HG02885 (cell line): Measurements from ENCODE around the gene MLN.

Source experiments
- ATAC-seq: cut with Tn5 transposase; IDR thresholded peaks from one replicate; pipeline ENCODE4 v1.9.1; 2021; ENCODE audit warnings: mild to moderate bottlenecking; ENCODE audit not compliant: unreplicated experiment, poor library complexity

The MLN gene

DNA sequence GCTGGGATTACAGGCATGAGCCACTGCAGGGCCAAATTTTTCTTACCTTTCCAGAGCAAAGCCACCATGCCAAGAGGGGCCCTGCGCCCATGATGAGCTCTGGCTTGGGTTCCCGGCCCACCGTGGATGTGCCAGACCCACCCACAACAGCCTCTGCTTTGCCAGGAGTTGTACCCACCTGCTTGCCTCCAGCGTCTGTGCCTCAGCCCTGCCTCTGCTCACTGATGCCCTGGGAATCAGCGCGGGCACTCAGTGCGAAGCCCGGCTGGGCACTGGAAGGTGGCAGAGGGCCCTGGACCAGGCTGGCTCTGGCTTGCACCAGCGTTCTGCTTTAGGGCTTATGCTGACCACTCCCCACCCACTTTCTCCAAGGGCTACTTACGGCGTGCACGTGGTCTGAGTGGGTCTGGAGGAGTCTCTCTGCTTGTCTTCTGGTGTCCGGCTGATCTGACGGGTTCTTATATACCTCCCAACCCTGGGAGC lies at the start of gene MLN:
TSS of gene MLN (minus strand) at position 433 of the 483 bp plus-strand sequence. CDS start 2,840 bp downstream, outside the sequence.
- no peak for ATAC-seq

DNA sequence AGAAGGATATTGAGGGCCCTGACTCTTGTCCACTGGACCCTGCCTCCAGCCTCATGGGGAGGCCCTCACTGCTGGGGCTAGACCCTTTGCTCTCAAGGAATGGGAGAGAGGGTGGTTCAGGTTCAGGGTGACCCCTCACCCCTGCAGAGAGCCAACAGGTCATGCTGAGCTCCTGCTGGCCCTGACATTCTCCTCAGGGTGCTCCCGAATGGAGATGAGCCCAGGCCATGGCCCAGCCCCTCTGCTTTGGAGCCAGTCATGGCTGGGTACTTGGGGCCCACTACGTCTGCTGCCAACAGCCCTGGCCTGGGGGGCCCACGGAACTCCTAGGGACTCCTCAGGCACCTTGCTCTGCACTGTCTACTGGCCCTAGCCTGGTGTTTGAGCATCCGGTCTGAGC lies 49.2 kb upstream of the MLN start:
- no peak for ATAC-seq

- ATAC-seq: no peak
Observed at GRCh38 chr6:33851959-33852358, 48.2 kb upstream of the MLN start.

DNA sequence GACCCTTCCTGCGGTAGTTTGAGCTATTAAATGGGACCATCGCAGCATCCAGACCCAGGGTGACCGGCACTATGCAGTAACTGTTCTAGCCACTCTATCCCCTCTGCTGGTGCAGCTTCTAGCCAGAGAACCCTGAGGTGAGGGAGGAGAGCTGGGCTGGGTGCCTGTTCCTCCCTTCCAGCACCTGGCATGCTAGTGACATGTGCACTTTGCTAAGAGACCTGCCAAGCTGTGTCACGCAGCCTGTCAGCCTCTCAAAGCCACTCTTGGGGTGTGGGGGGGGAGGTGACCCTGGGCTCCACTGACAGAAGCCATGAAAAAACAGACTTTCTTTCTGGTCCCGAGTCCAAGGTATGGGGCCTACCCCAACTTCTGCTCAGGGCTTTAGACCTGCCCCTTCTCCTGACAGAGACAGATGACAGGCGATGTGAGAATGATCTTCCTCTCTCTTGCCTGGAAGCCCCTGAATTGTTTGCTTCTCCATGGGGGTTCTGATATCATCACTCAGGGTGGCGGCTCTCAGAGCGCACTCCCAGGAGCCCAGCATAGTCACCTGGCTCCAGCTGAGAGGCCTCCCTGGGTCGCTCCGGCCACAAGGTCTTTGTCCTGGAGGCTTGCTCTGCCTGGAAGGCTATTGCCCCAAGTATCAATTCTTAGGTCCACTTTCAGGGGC lies 47.2 kb upstream of the MLN start:
- no peak for ATAC-seq

- ATAC-seq: no peak
Observed at GRCh38 chr6:33850296-33850695, 46.5 kb upstream of the MLN start.

GRCh38 chr6:33849500-33850075 lies 45.8 kb upstream of the MLN start:
- ATAC-seq: no peak

- ATAC-seq: no peak
Observed at GRCh38 chr6:33848484-33848883, 44.7 kb upstream of the MLN start.

- no peak for ATAC-seq
Observed at GRCh38 chr6:33847867-33848266, 44.1 kb upstream of the MLN start.

GRCh38 chr6:33847078-33847477 lies 43.3 kb upstream of the MLN start:
- no peak for ATAC-seq

- ATAC-seq: no peak
Observed at GRCh38 chr6:33846226-33846625, 42.4 kb upstream of the MLN start.

GRCh38 chr6:33845031-33845745 lies 41.4 kb upstream of the MLN start:
- no peak for ATAC-seq

GRCh38 chr6:33843131-33844121 lies 39.6 kb upstream of the MLN start:
- no peak for ATAC-seq

DNA sequence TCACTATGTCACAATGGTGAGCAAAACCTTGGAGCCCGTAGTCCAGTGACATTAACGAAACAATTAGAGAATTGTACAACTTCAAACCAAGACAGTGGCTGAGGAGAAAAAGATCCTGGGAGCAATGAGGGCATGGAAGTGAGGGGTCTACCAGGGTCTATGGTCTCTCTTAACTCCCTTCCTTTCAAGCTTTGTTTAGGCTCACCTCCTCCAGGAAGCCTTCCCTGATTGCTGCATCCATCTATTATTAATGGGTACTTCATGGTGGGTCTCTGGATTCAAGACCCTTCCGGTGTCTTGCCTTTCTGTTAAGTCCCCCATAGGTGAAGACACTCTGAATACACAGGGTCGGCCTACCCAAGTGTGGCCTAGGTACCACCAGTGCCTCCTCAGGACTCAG lies 38.1 kb upstream of the MLN start:
- no peak for ATAC-seq

- no peak for ATAC-seq
Observed at GRCh38 chr6:33841070-33841469, 37.3 kb upstream of the MLN start.

DNA sequence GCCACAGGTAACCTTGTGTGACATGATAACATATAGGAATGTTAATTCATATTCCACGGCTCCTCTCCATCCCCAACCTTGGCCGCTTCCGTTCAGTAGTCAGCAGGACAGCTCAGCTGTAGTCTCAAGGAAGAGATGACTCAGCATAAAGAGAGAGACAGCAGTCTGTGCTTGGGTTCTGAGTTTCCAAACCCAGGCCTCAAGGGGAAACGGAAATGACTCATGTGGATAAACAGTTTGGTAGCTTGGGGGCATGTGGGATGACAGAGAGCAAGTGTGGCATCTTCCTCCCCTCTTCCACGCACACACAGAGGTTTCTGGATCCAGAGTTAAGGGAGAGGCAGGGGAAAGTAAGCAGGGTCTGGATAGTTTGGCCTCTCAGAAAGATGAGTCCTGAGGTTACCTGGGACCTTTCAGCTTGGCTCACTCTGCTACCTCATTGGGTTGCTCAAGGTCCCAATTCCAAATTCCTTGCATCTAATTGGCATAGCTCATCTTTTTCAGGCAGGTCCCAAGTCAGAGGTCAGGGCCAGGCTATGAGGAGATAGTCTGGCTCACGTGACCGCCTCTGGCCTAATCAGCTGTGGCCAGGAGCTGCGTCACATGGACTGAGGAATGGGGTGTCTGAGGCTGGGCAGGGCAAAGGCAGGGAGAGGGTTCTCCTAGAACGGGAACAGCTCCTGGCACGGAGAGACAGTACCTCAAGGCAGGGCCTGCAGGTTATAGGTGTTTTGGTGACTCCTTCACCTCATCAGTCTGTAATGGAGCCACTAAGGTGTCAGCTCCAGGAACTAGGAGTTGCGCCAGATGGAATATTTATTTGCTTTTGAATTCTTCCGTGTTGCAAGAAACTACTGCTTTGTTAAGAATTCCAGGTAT lies 36.5 kb upstream of the MLN start:
- peak; percentile 57 for ATAC-seq

GRCh38 chr6:33839399-33840047 lies 35.7 kb upstream of the MLN start:
- ATAC-seq: no peak

DNA sequence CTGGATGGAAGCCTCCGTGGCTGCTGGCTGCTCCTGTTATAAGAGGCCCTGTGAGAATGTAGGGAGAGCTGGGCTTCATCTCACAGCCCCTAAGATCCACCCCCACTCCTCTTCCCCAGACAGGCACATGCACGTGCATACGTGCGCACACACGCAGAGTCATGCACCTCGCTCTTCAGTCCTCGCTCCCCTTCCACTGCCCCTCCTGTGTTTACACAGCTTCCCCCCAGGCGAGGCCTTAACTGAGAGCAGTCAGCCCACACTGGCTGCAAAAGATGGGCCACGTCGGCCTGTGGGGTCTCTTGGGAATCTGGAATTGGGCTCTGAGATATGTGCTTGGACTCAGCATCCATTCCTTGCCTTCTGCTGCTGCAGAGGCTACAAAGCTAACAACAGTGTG lies 35.2 kb upstream of the MLN start:
- no peak for ATAC-seq

DNA sequence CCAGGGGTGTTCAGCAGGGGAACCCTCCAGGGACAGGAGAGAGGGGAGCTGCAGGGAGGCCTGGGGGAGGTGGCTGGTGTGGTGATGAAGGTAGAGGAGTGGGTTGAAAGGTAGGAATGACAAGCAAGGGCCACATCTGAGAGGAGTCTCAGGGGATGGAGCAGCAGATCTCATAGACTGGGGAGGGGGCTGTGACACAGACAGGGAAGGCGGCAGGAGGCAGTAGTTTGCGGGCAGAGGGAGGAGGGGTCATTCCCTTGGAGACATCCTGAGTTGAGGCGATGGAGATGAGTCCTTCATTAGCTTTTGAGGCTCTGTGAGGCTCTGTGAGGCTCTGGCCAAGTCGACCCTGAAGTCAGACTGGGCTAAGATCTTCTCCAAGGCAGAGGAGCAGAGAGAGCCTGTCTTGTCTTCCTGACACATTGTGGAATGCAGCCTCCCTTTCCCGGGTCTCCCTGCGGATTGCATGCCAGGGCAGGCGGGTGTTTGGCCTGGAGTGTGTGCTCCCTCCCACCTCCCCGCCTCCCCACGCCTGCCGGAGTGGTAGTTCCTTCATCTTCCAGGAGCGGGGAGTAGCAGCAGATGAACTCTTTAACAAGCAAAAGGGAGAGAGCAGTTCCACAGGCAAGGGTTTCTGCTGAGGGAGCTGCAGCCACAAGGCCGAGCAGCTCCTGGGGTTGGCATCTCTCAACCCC lies 34.3 kb upstream of the MLN start:
- ATAC-seq: no peak
